Measurements from ENCODE around the gene ALAD.

DNA sequence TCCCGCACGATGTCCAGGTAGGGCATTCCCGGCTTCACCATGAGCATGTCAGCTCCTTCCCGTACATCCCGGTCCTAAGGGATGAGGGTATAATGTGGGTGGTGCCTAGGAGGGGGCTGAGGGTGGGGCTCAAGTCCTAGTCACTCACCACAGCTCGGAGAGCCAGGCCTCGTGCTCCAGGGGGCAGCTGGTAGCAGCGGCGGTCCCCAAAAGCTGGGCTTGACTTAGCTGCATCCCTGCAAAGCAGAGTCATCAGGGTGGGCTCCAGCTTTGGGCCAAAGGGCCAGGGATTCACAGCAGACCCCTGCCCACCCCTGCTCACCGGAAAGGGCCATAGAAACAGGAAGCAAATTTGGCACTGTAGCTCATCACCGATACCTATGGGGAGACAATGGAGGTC, 11.6 kb downstream of the ALAD start:
- TF ChIP-seq EZH2 (IDR thresholded peaks at IDR 0.05; ENCODE audit: insufficient read depth, poor library complexity, severe bottlenecking) (no peak), EZH2phosphoT487 (IDR thresholded peaks at IDR 0.05; ENCODE audit: insufficient read depth, low read depth) (no peak)

Data from GM23248 (cell line).